HG03378 (cell line): ENCODE data around the gene ENPP3.

ENCODE experiments used
- ATAC-seq: cut with Tn5 transposase; IDR thresholded peaks from one replicate; pipeline ENCODE4 v1.9.1; 2021; ENCODE audit warnings: mild to moderate bottlenecking, moderate library complexity; ENCODE audit not compliant: unreplicated experiment

The ENPP3 gene

DNA sequence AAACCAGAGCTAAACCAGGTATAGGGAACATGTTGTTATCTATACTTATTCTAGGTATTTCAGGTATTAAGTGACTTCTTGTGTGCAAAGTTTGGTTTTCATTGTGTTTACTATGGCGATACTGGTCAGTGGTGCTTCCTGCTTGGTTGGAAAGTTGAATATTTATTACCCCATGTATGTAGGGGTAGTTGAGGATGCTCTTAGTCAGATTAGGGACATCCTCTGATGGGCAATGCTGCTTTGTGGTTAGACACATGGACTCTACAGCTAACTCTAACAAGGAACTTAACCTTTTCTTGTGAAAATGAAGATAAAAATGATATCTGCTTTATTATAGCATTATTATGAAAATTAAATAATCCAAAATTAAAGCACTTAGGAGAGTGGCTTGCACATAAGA is 126.6 kb downstream of the ENPP3 start:
- no peak for ATAC-seq

DNA sequence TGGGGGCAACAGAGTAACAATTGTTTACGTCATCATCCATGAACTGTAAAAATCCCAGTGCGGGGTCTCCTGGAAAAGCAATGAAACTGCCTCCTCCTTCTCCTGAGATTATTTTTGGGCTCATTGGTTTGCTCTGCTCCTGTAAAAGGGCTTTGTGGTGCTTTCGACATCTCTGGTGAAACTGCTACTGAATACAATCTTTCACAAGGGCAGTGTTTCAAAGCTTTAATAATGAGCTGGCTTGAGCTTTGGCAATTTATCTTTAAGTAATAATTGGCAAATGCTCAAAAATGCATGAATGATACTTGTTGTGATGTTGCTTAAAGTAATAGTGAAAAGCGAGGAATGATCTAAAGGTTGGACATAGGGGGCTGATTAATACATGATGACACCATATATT is 127.2 kb downstream of the ENPP3 start:
- ATAC-seq = no peak

DNA sequence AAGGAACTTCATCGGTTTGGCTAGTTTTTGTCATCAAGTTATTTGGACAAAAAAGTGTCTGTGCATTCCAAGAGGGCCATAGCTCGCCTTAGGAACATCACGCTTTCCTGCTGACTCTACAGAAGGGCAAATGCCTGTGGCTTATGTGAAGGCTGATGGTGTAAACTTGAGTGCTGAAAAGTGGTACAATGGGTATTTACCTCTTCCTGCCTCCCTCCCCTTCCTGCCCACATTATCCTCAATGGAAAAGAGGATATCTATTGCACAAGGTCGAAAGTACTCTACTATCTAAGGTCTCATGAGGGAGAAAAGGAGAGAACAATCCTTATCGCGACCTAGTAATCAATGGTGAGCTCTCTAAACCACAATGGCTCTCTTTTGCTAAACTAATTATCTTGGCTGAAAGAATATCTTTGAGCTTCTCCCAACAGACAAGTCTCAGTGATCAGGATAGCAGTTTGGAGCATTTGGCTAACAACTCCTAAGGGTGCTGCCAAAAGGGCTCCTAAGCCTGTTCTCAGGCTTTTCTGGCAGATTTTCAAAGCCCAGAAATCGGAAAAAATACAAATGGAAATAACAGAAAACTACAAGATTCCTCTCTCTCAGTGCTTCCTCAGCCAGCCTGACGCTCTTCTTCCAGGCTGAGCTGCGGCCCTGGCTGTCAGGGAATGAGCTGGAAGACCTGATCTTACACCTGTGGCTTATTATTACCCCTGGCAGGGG is 128.1 kb downstream of the ENPP3 start:
- no peak for ATAC-seq

DNA sequence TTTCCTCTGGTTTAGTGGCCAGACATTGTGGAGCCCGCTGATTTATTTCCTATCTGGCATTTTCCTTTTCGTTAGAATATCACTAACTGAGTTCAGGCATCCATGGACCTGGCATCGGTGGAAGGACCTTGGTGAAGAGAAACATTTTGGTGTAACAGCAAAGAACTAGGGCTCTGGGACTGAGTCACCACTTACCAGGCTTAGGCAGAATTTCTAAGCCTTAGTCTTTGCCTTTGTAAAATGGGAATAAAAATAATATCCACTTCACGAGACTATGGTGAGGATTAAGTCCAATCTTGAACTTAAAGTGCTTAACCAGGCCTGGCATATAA is 128.7 kb downstream of the ENPP3 start:
- no peak for ATAC-seq

DNA sequence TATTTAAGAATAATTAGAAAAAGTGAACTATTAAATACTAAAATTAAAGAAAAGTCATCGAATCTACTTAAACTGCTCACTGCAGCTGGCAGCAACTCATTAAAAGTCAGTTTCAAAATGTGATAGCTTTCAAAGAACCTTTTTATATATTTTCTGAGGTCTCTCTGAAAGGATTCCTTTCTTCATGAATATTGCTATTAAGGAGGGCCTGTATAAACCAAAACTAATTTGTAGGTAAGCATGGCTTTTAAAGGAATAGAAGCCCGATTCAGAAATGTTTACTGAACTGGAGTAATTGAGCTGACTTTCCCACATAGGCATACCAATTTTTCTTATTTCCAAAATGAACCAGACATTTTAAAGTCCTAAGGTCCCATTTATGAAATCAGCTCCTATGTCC is 129.5 kb downstream of the ENPP3 start:
- no peak for ATAC-seq

DNA sequence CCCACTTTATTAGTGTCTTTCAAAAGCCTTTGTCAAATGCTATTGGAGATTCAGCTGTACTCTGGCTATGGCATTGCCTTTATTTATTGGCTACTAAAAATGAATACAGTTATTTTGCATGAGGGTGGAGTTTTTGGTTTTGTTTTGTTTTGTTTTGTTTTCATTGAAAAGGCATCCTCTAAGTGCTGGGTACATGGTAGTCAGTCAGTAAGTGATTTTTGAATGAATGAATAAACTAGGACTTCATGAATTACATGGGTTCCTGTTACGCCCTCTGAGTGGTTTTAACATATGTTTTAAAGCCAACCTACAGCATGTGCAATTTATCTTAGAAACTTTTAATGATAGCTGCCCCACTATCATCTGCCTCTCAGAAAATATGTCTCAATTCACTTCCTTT is 131.9 kb downstream of the ENPP3 start:
- no peak for ATAC-seq

DNA sequence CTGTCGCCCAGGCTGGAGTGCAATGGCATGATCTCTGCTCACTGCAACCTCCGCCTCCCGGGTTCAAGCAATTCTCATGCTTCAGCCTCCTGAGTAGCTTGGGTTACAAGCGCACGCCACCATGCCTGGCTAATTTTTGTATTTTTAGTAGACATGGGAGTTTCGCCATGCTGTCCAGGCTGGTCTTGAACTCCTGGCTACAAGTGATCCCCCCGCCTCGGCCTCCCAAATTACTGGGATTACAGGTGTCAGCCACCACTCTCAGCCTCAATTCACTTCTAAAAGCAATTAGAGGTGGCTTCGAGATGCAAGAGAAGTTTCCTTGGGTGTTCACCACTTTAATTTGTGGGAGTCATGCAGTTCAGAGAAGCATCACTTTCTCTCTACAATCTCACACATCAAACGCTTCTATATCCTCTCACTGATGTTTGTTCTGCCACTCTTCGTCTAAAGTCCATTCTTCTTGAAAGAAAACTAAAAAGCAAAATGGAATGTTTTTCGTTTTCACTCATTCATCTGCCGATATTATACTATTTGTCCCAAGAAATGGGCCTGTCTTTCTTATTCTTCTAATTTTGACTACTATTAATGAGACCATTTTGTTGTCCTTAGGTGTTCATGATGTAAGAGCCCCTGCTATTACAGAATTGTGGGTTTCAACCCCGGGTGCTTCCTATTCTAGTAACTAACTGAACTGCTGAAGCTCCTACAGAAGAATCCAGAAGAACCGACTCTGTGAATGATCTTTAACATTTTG is 132.5 kb downstream of the ENPP3 start:
- no peak for ATAC-seq

DNA sequence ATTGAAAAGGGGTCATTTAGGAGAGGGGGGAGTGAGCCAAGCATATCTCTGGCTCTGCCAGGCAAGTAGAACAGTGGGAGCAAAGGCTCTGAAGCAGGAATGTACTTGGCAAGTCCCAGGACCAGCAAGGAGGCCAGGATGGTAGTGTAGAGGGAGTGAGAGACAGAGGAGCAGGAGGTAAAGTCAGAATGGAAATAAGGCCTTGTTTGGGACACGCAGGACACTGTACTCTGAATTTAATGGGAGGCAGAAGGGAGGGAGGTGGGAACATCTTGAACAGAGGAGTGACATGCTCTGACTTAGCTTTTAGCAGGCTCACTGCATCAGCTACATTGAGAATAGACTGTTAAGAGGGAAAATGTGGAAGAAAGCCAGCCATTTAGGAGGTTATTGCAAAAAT is 133.7 kb downstream of the ENPP3 start:
- ATAC-seq = no peak

DNA sequence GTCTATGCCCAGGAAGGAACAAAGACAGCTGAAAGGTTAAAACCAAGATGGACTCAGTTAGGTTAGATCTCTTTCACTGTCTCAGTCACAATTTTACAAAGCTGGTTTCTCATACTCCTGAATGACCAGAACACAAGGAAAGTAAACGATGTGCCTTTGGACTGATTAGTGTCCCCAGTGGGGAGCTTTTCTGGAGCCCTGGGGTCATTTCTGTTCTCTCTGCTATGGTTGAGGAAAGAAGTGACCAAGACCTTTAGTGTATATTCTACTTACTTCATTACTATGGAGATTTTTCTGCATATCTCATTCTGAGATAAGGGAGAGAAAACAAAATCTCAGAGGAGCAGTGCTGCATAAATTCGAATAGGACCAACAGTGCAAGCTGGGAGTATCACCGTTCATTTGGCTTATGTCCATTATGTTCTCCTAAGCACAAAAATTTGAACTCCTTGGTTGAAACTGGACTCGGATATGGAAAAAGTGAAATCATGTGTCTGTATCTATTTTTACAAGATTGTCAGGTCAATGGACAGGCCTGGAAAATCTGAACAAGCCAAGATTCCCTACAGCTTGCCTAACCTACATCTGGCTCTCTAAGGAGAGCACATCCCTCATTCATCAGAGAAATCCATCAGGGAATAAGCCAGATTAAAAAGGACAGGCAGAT is 136.3 kb downstream of the ENPP3 start:
- ATAC-seq = no peak

DNA sequence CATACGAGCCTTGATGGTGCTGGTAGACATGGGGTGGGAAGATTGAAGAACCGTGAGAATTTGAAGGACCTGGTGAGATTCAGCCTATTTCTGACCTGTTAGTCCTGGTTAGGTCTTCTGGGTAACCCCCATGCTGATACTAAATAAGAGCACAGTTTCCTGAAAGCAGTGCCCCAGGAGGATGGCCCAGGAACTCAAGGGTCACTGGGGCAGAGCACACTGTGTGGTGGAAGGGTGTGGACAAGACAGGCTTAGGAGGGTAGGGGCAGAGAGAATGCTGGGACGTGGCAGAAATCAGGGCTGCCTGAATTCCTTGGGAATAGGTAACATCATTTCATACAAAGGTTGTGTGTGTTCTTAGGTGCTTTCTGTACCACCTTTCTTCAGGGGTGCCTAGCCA is 138.8 kb downstream of the ENPP3 start:
- no peak for ATAC-seq

DNA sequence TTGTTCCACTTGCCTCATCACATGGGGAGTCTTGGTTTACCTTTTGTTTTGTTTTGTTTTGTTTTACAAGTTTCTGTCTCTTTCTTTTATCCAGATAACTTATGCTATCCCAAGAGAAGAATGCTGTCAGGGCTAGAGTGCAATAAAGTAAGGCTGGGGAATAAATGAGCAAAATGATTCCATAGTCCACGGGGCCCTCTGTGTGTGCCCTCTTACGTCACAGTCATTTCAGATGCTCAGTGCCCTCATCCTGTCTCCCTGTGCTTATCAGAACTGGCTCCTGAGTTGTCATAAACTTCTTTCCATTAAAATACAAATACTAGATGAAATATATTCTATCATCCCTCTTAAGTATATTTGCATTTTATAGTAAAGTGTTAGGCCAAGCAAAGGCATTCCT is 139.9 kb downstream of the ENPP3 start:
- no peak for ATAC-seq

DNA sequence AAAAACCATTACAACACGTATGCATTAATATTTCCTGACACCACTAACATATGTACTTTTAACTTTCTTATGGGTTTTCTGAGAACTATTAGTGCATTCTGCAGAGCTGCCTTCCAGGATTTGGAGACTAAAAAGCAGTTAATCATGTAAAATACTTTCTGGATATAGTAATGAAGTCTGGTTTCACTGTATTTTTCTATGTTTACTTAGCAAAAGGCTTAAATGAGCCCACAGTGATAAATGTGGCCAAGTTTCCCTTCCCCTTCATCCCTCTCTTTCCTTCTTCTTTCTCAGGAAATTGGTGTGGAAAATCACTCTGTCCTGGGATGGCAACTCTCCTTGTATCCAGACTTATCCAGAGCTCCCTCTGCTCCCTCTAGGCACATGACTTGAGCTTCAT is 141.1 kb downstream of the ENPP3 start:
- ATAC-seq = no peak

DNA sequence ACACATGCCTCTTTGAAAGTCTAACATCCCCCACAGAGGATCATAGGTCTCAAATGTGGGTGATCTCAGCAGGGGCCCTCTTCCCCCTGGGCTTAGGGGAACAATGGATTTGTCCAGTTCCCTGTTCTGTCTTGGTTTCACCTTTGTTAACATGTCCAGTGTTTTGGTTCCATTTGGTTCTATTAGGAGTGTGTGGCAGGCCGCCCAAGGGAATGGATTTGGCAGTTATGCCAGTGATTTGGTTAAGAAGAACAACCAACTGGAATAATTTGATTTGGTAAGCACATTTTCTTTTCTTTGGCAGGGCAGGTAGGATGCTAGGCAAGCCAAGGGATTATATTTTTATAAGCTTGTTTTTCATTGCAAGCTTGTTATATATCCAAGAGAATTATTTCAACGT is 142.2 kb downstream of the ENPP3 start:
- no peak for ATAC-seq

DNA sequence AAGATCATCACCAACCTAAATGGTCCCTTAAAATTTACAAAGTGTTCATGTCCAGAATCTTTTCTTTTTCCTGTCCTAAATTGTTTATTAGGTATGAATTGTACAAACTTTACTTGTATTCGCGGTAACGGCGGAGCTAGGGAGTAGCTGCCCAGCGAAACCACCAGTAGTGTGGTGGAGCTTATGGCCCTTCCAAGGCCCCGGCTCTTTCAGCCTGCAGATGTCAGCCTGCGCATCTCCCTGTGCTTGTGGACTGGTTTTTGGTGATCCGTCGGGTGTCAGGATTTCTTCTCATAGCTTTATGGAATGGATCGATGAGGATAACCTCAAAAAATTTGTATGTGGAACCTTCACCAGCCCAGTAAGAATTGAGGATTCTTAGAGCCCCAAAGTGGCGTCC is 143.5 kb downstream of the ENPP3 start:
- no peak for ATAC-seq

DNA sequence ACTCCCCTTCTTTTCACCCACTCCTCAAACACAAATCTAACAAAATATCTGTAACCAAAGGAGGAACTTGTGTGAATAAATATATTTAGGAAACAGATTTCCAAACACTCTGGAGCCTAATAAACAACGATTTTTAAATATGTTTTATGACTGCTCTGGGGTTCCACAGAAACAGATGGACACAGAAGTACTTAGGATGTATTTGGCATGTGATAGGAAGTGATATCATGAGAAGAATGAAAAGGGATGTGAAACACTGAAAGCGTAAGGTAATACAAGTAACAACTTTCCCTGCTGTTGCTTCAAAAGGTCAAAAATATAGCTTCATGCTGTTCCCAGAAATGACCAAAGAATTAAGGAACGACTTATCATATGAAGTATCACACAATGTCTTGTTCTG is 144.6 kb downstream of the ENPP3 start:
- ATAC-seq = no peak

DNA sequence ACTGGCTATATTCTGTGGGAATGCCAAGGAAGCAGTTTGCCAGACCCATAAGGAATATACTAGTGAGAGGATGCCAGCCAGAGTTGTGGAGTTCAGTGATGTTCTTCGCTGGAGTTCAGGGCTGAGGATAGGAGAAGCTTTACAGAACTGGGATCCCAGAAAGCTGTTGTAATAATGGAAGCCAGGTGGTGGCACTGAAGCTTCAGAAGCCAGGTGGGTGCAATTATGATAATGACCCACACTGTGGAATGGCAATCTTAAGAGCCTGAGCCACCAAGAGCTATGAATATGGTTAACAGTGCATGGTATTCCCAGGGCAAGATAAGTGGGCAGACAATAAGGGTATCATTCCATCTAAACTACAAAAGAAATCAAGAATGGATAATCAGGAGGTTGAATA is 145.7 kb downstream of the ENPP3 start:
- ATAC-seq = no peak

DNA sequence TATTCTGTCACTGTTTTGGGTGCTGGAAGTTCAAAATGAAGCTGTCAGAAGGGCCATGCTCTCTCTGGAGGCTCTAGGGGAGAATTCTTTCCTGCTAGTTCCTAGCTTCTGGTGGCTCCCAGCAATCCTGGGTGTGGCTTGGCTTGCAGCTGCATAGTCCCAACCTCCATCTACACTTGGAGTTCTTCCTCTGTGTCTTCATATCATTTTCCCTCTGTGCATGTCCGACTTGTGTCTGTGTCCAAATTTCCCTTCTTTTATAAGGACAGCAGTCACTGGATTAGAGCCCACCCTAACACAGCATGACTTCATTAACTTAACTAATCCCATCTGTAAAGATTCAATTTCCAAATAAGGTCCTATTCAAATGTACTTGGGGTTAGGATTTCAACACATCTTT is 147.5 kb downstream of the ENPP3 start:
- no peak for ATAC-seq

DNA sequence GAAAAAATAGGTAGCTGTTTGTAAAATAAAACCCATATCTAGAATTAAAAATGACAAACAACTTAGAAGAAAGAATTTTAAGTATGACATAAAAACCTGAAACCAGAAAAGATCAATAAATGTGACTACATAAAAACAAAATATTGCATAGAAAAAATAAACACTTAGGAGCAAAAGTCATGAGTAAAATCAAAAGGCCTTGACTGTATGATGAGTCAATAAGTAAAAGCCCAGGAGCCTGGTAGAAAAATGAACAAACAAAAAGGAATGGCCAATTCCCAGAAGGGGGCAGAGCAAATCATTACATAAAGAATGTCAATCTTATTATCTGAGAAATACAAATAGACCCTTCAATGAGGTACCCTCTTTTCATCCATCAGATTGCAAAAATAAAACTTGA is 150.0 kb downstream of the ENPP3 start:
- no peak for ATAC-seq

DNA sequence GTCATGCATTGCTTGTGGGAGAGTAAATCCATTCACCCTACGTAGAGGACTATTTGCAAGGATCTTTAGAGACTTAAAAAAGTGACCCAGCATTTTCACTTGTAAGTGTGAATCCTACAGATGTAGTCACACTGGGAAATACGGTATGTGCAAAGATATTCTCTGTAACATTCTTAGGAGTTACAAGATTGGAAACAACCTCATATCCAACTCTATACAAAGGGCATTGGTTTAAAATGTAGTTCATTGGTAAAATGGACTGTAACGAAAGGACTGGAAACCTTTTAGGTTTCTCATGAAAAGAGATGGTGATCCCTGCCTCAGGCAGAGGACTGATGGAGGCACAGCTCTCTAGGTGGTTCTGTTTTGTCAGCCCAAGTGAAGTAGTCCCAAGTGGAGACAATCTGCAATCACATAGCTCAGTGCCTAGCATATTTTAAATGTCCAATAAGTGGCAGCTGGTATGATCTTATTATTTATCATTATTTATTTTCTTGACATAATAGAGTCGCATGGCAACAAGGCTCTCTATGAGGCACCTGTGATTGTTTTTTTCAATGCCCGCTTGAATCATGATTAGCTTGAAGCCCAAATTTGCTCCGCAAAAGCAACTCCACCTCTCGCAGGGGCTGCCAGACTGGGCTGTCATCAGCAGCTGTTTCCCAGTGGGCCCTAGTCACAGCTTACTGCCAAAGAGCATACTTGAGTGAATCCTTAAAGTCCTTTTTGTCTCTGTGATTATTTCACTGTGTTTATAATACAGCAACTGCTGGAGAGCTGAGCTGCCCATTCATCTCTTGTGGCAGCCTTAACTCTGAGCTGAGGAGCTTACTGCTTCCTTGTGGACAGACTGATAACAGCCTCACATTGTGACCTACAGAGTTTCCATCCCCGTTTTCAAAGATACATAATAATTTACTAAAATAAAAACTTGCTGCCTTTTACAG is 150.9 kb downstream of the ENPP3 start:
- no peak for ATAC-seq

DNA sequence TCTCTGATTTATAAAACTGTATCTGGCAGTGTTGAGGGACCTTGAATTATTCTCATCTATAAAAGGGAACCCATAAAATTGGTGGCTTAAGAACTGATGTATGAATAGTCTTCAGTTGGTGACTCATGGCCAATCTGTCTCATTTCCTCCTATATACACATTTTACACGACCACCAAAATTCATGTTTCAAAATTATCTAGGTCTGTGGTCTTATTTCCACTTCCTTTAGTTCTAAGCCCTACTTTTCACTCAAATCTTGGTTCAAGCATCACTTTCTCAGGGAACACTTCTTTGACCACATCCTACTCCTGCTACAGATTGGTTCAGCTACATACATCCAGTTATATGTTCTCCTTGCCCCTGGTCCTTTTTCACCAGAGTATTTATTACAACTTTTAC is 152.1 kb downstream of the ENPP3 start:
- ATAC-seq = no peak

DNA sequence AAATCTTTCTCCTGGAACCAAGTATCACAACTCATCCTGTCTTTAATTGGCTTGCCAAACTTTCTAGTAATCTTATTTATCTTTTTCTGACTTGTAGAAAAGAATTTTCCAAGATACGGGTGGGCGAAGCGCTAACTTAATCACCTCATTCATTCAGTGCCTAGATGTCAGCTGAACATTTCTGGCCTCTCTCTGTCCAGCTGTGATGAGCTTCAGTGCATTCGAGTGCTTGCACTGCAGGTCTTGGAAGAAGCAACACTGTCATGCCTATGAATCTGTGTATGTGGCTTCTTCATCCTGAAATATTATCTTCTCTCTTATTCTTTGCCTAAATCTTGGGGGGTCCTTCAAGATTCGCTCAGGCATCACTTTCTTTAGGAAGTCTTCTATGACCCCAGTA is 154.4 kb downstream of the ENPP3 start:
- ATAC-seq = no peak
